Parathyroid adenoma (tissue), 2 donors: ENCODE data around the gene DDIT4.

ENCODE experiments used
- H2AFZ ChIP-seq: fragments of 300-600 bp; sonication (generic); one replicate; pipeline ENCODE4 v1.7.0; 2017; ENCODE audit warnings: antibody characterized with exemption, mild to moderate bottlenecking
- H3K27ac ChIP-seq: fragments of 300-600 bp; sonication (generic); one replicate; pipeline ENCODE4 v1.7.0; 2017
- H3K27me3 ChIP-seq: fragments of 300-600 bp; sonication (generic); one replicate; pipeline ENCODE4 v1.7.0; 2017; ENCODE audit warnings: low read length; ENCODE audit not compliant: control insufficient read depth, insufficient read depth
- H3K36me3 ChIP-seq: fragments of 300-600 bp; sonication (generic); one replicate; pipeline ENCODE4 v1.7.0; 2017; ENCODE audit warnings: low read length; ENCODE audit not compliant: control insufficient read depth, insufficient read depth
- H3K4me1 ChIP-seq: fragments of 300-600 bp; sonication (generic); one replicate; pipeline ENCODE4 v1.7.0; 2017; ENCODE audit warnings: control low read depth
- H3K4me2 ChIP-seq: fragments of 300-600 bp; sonication (generic); one replicate; pipeline ENCODE4 v1.7.0; 2017; ENCODE audit warnings: low read length
- H3K4me3 ChIP-seq: fragments of 300-600 bp; sonication (generic); one replicate; pipeline ENCODE4 v1.7.0; 2017; ENCODE audit warnings: low read depth, low read length
- H3K79me2 ChIP-seq: fragments of 300-600 bp; sonication (generic); one replicate; pipeline ENCODE4 v1.7.0; 2017; ENCODE audit warnings: control low read depth
- H3K9ac ChIP-seq: fragments of 300-600 bp; sonication (generic); one replicate; pipeline ENCODE4 v1.7.0; 2017; ENCODE audit warnings: mild to moderate bottlenecking
- H3K9me3 ChIP-seq: fragments of 300-600 bp; sonication (generic); one replicate; pipeline ENCODE4 v1.7.0; 2017; ENCODE audit warnings: low read length; ENCODE audit not compliant: control insufficient read depth
- CTCF ChIP-seq: fragments of 300-600 bp; sonication (generic); IDR thresholded peaks from one replicate; pipeline ENCODE4 v1.7.0; 2017; ENCODE audit warnings: antibody characterized with exemption, mild to moderate bottlenecking
- donor health status: primary hyperparathyroidism.

Gene DDIT4

GRCh38 chr10:72229261-72230251, 44.2 kb upstream of the DDIT4 start:
- H3K27me3 ChIP-seq: no peaks in the 10 kb centered on the region
- peak overlapping the region; percentile 89 for H3K27ac ChIP-seq
- H3K4me2 ChIP-seq: peak overlapping the region; percentile 21
- H3K36me3 ChIP-seq: no peaks in the 10 kb centered on the region
- peaks cover 29% of the 10 kb centered on the region for H3K4me1 ChIP-seq
- H3K9ac ChIP-seq: no peak overlapping the region
- no peak for TF ChIP-seq CTCF
- no peaks in the 10 kb centered on the region for H3K9me3 ChIP-seq
- no peak overlapping the region for H3K4me3 ChIP-seq
- no peak overlapping the region for H2AFZ ChIP-seq
- H3K79me2 ChIP-seq: peaks cover 37% of the 10 kb centered on the region

- H3K27ac ChIP-seq: no peak overlapping the region
- no peaks in the 10 kb centered on the region for H3K9me3 ChIP-seq
- no peak overlapping the region for H3K4me3 ChIP-seq
- no peaks in the 10 kb centered on the region for H3K27me3 ChIP-seq
- no peak overlapping the region for H3K4me2 ChIP-seq
- no peak overlapping the region for H3K9ac ChIP-seq
- peaks cover 24% of the 10 kb centered on the region for H3K79me2 ChIP-seq
- H3K36me3 ChIP-seq: no peaks in the 10 kb centered on the region
- H3K4me1 ChIP-seq: peaks cover 22% of the 10 kb centered on the region
- no peak for TF ChIP-seq CTCF
- no peak overlapping the region for H2AFZ ChIP-seq
Measured at GRCh38 chr10:72233621-72234020, 40.1 kb upstream of the DDIT4 start.

GRCh38 chr10:72234560-72235095, 39.1 kb upstream of the DDIT4 start:
- no peaks in the 10 kb centered on the region for H3K27me3 ChIP-seq
- H2AFZ ChIP-seq: no peak overlapping the region
- TF ChIP-seq CTCF: no peak
- H3K4me3 ChIP-seq: no peak overlapping the region
- H3K4me1 ChIP-seq: peaks cover 22% of the 10 kb centered on the region
- H3K9ac ChIP-seq: no peak overlapping the region
- H3K4me2 ChIP-seq: no peak overlapping the region
- H3K36me3 ChIP-seq: no peaks in the 10 kb centered on the region
- H3K27ac ChIP-seq: no peak overlapping the region
- no peaks in the 10 kb centered on the region for H3K9me3 ChIP-seq
- H3K79me2 ChIP-seq: peaks cover 24% of the 10 kb centered on the region

GRCh38 chr10:72235544-72236279, 38.0 kb upstream of the DDIT4 start:
- H3K27ac ChIP-seq: no peak overlapping the region
- peaks cover 24% of the 10 kb centered on the region for H3K79me2 ChIP-seq
- peaks cover 19% of the 10 kb centered on the region for H3K4me1 ChIP-seq

More at GRCh38 chr10:72235544-72236279, 38.0 kb upstream of the DDIT4 start:
- no peak for TF ChIP-seq CTCF
- no peaks in the 10 kb centered on the region for H3K36me3 ChIP-seq
- no peak overlapping the region for H3K4me3 ChIP-seq
- no peak overlapping the region for H2AFZ ChIP-seq
- H3K4me2 ChIP-seq: no peak overlapping the region
- H3K27me3 ChIP-seq: no peaks in the 10 kb centered on the region
- no peaks in the 10 kb centered on the region for H3K9me3 ChIP-seq
- H3K9ac ChIP-seq: no peak overlapping the region
